Smooth muscle cell of the pulmonary artery (primary cell): ENCODE data around the gene BCS1L. TPM values are rescaled to one million over a fixed set of nuclear protein-coding genes. Genes with fewer than 3 reads are reported as not detected.

Experiments used
- total RNA-seq: library from RNA; depleted of rRNA; stranded (reverse); fragments of >200 nt; gene quantifications from 2 replicates; pipeline ENCODE4 v1.2.3, GENCODE V29; 2014

The BCS1L gene
- 21.4 and 28.5 TPM in 2 replicates for total RNA-seq

GRCh38 chr2:218659258-218659987, at the start of gene BCS1L, which contains the start of gene ZNF142:
BCS1L (plus strand) TSS chr2:218659683; CDS start chr2:218660988, 1,305 bp downstream.
ZNF142 (minus strand) TSS chr2:218659623; CDS start chr2:218656429, 3,194 bp downstream.

GRCh38 chr2:218671654-218672566, 12.4 kb downstream of the BCS1L start, which contains the start of the genes RNF25 and STK36:
RNF25 (minus strand) TSS chr2:218672002; CDS start chr2:218671970, 32 bp downstream.
STK36 (plus strand) TSS chr2:218672086; CDS start chr2:218672830, 744 bp downstream.

DNA sequence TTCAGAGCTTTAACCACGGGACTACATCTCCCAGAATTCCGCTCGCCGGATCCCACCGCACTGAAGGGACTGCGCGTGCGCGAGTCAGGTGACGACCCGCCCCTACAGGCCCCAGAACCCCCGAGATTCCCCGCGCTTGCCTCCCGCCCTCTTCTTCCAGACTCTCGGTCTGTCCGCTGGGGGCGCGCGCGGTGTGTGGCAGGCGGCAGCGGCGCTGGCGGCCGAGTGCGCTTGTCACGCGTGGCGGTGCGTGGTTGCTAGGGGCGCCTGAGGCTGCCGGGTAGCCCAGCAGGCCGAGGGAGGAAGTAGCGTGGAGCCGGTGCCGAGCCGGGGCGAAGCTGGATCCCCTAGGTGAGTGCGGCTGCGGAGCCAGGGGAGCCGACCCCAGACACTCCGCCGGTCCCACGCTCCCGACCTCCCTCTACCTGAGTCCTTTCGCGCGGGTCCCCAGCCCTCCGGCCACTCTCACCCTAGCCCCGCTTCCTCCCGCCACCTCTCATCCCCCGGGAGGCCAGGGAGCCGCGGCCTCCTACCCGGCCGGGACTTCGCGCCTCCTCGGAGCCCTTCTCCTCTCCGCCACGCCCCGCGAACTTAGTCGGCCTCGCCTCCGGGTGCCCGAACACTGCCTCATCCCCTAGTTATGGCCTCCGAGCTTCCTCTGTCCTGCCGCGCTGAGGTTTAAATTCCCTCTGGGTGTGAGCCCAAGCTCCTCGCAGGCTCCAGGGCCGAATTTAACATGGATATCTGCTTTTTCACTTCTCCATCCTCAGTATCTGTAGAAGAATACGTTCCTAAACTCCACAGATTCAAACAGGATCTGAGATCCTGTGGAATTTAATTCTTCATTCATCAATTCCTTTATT, 51.4 kb downstream of the BCS1L start, which contains the start of gene TTLL4:
Gene TTLL4, plus strand, starts transcription at position 149 of the 863 bp plus-strand sequence. CDS start 26,842 bp downstream, outside the sequence.

Other genes starting within 250 kb of the BCS1L start
- gene VIL1, start 240.6 kb upstream of the BCS1L start, total RNA-seq: not detected in 2 replicates
- gene USP37, start 91.3 kb upstream of the BCS1L start, total RNA-seq: 9.5 and 10.2 TPM in 2 replicates
- 29.1 and 34.7 TPM in 2 replicates for gene CNOT9, start 90.8 kb upstream of the BCS1L start, total RNA-seq
- 2.0 and 2.5 TPM in 2 replicates for gene PLCD4, start 51.8 kb upstream of the BCS1L start, total RNA-seq
- gene ZNF142, start 60 bp upstream of the BCS1L start, total RNA-seq: 9.1 and 15.4 TPM in 2 replicates
- 21.2 and 21.8 TPM in 2 replicates for gene RNF25, start 12.3 kb downstream of the BCS1L start, total RNA-seq
- gene STK36, start 12.4 kb downstream of the BCS1L start, total RNA-seq: 26.1 and 39.1 TPM in 2 replicates
- gene TTLL4, start 51.2 kb downstream of the BCS1L start, total RNA-seq: 6.7 and 9.8 TPM in 2 replicates
- 6.8 and 13.7 TPM in 2 replicates for gene CYP27A1, start 122.5 kb downstream of the BCS1L start, total RNA-seq
- 0.10 and 0.52 TPM in 2 replicates for gene PRKAG3, start 172.1 kb downstream of the BCS1L start, total RNA-seq
- gene WNT6, start 200.1 kb downstream of the BCS1L start, total RNA-seq: not detected in 2 replicates
- not detected in 2 replicates for gene WNT10A, start 221.2 kb downstream of the BCS1L start, total RNA-seq